ENCODE results near the gene ALDH1A1.
"Not testable (repeated sequence)": the region's sequence is repeated elsewhere in the genome, so short reads cannot be mapped to it uniquely, and the experiment has no call there.

The ALDH1A1 gene

GRCh38 chr9:72882117-72882775, 70.6 kb downstream of the ALDH1A1 start:
- Histone ChIP-seq H3K4me3 (ENCODE audit: low read length) (no peak overlapping the region), H3K36me3 (ENCODE audit: insufficient read depth, low read depth, low read length) (no peaks in the 10 kb centered on the region), H3K4me1 (ENCODE audit: insufficient read depth, low read length) (no peaks in the 10 kb centered on the region), H3K27ac (ENCODE audit: low read length) (no peak overlapping the region), H3K27me3 (ENCODE audit: insufficient read depth, low read length) (no peaks in the 10 kb centered on the region), H3K9me3 (ENCODE audit: insufficient read depth, low read depth, low read length) (peaks cover 6% of the 10 kb centered on the region; the same call in 1 of the 2 replicates), H3K9ac (ENCODE audit: low read depth, low read length) (no peak overlapping the region)

- Histone ChIP-seq H3K36me3 (ENCODE audit: insufficient read depth, low read depth, low read length) (no peaks in the 10 kb centered on the region), H3K9me3 (ENCODE audit: insufficient read depth, low read depth, low read length) (no peaks in the 10 kb centered on the region), H3K4me3 (ENCODE audit: low read length) (no peak overlapping the region), H3K9ac (ENCODE audit: low read depth, low read length) (no peak overlapping the region), H3K27ac (ENCODE audit: low read length) (no peak overlapping the region), H3K27me3 (ENCODE audit: insufficient read depth, low read length) (no peaks in the 10 kb centered on the region), H3K4me1 (ENCODE audit: insufficient read depth, low read length) (no peaks in the 10 kb centered on the region)
These were observed 72.0 kb downstream of the ALDH1A1 start for GRCh38 chr9:72880821-72881220.

- H3K4me3 ChIP-seq (ENCODE audit: low read length): no peak overlapping the region
- H3K36me3 ChIP-seq (ENCODE audit: insufficient read depth, low read depth, low read length): no peaks in the 10 kb centered on the region
- H3K4me1 ChIP-seq (ENCODE audit: insufficient read depth, low read length): no peaks in the 10 kb centered on the region
- no peaks in the 10 kb centered on the region for H3K27me3 ChIP-seq (ENCODE audit: insufficient read depth, low read length)
- H3K9ac ChIP-seq (ENCODE audit: low read depth, low read length): no peak overlapping the region
- H3K27ac ChIP-seq (ENCODE audit: low read length): no peak overlapping the region
- no peaks in the 10 kb centered on the region for H3K9me3 ChIP-seq (ENCODE audit: insufficient read depth, low read depth, low read length)
These were observed 77.6 kb downstream of the ALDH1A1 start for GRCh38 chr9:72875221-72875620.

DNA sequence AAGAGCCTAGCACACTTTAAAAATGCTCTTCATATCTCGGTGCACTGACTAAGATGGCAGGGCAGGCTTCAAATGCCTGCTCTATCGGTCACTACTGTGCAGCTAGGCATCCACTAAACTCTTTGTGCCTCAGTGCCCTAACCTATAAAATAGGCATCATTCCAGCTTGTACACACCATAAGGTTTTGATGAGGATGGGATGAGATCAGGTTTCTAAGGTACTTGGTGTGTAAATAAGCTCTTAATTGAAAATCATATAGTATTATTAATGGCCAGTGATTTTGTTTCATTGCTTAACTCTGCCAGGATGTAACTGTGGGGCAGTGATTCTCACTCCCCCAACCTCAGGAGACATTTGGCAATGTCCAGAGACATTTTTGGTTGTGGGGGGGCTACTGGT, 78.5 kb downstream of the ALDH1A1 start:
- Histone ChIP-seq H3K9ac (ENCODE audit: low read depth, low read length) (no peak overlapping the region), H3K27ac (ENCODE audit: low read length) (no peak overlapping the region), H3K9me3 (ENCODE audit: insufficient read depth, low read depth, low read length) (no peaks in the 10 kb centered on the region), H3K4me1 (ENCODE audit: insufficient read depth, low read length) (no peaks in the 10 kb centered on the region), H3K4me3 (ENCODE audit: low read length) (no peak overlapping the region), H3K27me3 (ENCODE audit: insufficient read depth, low read length) (no peaks in the 10 kb centered on the region), H3K36me3 (ENCODE audit: insufficient read depth, low read depth, low read length) (no peaks in the 10 kb centered on the region)

DNA sequence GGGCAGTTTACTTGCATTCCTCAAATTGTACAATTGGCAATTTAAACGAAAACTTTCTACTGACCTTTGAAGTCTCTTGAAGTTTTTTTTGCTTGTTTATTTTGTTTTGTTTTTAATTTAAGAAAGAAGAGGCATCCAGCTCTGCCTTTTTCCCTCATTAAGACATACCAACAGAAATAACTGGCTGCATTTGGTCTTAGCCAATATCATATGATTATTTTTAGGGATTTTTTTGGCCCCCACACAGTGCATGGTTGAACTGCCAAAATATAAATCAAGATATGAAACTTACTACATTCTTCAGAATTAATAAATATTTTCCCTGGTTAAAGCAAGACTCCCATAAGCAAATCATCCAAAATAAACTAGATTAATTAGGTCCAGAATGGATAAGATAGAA, 79.4 kb downstream of the ALDH1A1 start:
- no peaks in the 10 kb centered on the region for H3K27me3 ChIP-seq (ENCODE audit: insufficient read depth, low read length)
- no peak overlapping the region for H3K4me3 ChIP-seq (ENCODE audit: low read length)
- H3K9me3 ChIP-seq (ENCODE audit: insufficient read depth, low read depth, low read length): no peaks in the 10 kb centered on the region
- no peak overlapping the region for H3K9ac ChIP-seq (ENCODE audit: low read depth, low read length)
- H3K27ac ChIP-seq (ENCODE audit: low read length): no peak overlapping the region
- no peaks in the 10 kb centered on the region for H3K36me3 ChIP-seq (ENCODE audit: insufficient read depth, low read depth, low read length)
- no peaks in the 10 kb centered on the region for H3K4me1 ChIP-seq (ENCODE audit: insufficient read depth, low read length)

- no peak overlapping the region for H3K27ac ChIP-seq (ENCODE audit: low read length)
- no peak overlapping the region for H3K9ac ChIP-seq (ENCODE audit: low read depth, low read length)
These were observed 80.1 kb downstream of the ALDH1A1 start for GRCh38 chr9:72872718-72873117.

DNA sequence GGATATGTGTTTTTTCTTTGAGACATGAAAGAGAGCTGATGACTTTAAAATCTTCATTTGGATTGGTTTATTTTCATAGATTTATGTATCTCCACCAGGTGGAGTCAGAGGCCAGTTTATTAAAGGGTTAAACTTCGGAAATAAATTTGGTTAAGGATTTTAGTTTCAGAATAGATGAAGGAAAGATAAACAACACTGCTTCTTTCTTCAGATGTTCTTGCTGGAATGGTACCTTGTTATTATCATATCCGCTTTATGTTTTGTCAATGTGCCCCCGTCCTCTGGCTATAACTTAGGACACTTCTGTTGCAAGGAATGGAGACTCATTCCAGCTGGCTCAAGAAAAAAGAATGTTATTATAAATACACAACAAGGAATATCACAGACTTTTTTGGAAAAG, 81.2 kb downstream of the ALDH1A1 start:
- Histone ChIP-seq H3K27ac (ENCODE audit: low read length) (no peak overlapping the region), H3K4me1 (ENCODE audit: insufficient read depth, low read length) (no peaks in the 10 kb centered on the region), H3K36me3 (ENCODE audit: insufficient read depth, low read depth, low read length) (no peaks in the 10 kb centered on the region), H3K27me3 (ENCODE audit: insufficient read depth, low read length) (no peaks in the 10 kb centered on the region), H3K4me3 (ENCODE audit: low read length) (no peak overlapping the region), H3K9me3 (ENCODE audit: insufficient read depth, low read depth, low read length) (no peaks in the 10 kb centered on the region), H3K9ac (ENCODE audit: low read depth, low read length) (no peak overlapping the region)

More at GRCh38 chr9:72872718-72873117, 80.1 kb downstream of the ALDH1A1 start:
- Histone ChIP-seq H3K9me3 (ENCODE audit: insufficient read depth, low read depth, low read length) (no peaks in the 10 kb centered on the region), H3K27me3 (ENCODE audit: insufficient read depth, low read length) (no peaks in the 10 kb centered on the region), H3K36me3 (ENCODE audit: insufficient read depth, low read depth, low read length) (no peaks in the 10 kb centered on the region), H3K4me1 (ENCODE audit: insufficient read depth, low read length) (no peaks in the 10 kb centered on the region), H3K4me3 (ENCODE audit: low read length) (no peak overlapping the region)

- Histone ChIP-seq H3K4me1 (ENCODE audit: insufficient read depth, low read length) (no peaks in the 10 kb centered on the region), H3K4me3 (ENCODE audit: low read length) (no peak overlapping the region), H3K9ac (ENCODE audit: low read depth, low read length) (no peak overlapping the region), H3K36me3 (ENCODE audit: insufficient read depth, low read depth, low read length) (no peaks in the 10 kb centered on the region), H3K27me3 (ENCODE audit: insufficient read depth, low read length) (no peaks in the 10 kb centered on the region), H3K27ac (ENCODE audit: low read length) (no peak overlapping the region), H3K9me3 (ENCODE audit: insufficient read depth, low read depth, low read length) (no peaks in the 10 kb centered on the region)
These were observed 88.5 kb downstream of the ALDH1A1 start for GRCh38 chr9:72864327-72864726.

DNA sequence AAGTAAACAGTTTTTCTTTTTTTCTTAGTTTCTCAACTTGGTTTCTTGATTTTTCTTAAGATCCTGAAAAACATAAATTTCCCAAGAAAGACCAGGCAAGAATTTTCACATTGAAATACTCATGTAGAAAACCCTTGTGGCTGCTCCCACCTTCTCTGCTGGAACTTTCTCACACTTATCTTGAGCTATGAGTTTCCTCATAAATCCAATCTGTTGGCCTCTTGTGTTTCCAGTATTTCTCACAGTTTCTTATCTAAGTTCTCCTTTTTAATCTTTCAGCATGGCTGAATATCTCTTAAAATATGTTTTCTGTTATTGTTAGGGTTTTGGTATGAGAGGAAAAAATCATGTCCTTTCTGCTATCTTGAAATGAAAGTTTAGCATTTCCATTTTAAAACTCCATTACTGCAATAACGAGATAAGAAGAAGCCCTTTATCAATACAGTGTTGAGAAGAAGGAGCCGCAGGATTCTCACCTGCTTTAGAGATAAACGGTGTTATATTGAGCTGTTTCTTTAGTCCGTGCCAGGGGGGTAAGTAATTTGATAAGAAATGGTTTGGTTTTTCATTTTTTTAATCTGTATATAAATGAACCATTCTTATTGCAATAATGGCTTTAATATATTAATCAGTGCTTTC, 89.3 kb downstream of the ALDH1A1 start:
- Histone ChIP-seq H3K4me3 (ENCODE audit: low read length) (no peak overlapping the region), H3K9ac (ENCODE audit: low read depth, low read length) (no peak overlapping the region), H3K9me3 (ENCODE audit: insufficient read depth, low read depth, low read length) (no peaks in the 10 kb centered on the region), H3K4me1 (ENCODE audit: insufficient read depth, low read length) (no peaks in the 10 kb centered on the region), H3K27me3 (ENCODE audit: insufficient read depth, low read length) (no peaks in the 10 kb centered on the region), H3K36me3 (ENCODE audit: insufficient read depth, low read depth, low read length) (no peaks in the 10 kb centered on the region), H3K27ac (ENCODE audit: low read length) (no peak overlapping the region)

DNA sequence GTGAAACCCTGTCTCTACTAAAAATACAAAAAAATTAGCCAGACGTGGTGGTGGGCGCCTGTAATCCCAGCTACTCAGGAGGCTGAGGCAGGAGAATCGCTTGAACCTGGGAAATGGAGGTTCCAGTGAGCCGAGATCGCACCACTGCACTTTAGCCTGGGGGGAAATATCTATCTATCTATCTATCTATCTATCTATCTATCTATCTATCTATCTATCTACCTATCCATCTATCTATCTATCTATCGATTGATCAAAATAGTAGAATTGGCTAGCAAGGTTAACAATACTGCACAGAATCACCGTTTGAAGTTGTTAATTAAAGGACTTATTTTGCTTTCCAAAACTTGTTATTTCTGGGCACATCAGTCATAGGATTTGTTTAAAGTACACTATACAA, 90.1 kb downstream of the ALDH1A1 start:
- H3K36me3 ChIP-seq (ENCODE audit: insufficient read depth, low read depth, low read length); H3K27me3 ChIP-seq (ENCODE audit: insufficient read depth, low read length); H3K9ac ChIP-seq (ENCODE audit: low read depth, low read length); H3K4me1 ChIP-seq (ENCODE audit: insufficient read depth, low read length); H3K9me3 ChIP-seq (ENCODE audit: insufficient read depth, low read depth, low read length); H3K4me3 ChIP-seq (ENCODE audit: low read length); H3K27ac ChIP-seq (ENCODE audit: low read length): not testable (repeated sequence)

GRCh38 chr9:72858089-72858912, 94.6 kb downstream of the ALDH1A1 start:
- H3K9me3 ChIP-seq (ENCODE audit: insufficient read depth, low read depth, low read length): no peaks in the 10 kb centered on the region
- H3K27me3 ChIP-seq (ENCODE audit: insufficient read depth, low read length): no peaks in the 10 kb centered on the region
- H3K4me3 ChIP-seq (ENCODE audit: low read length): no peak overlapping the region
- H3K9ac ChIP-seq (ENCODE audit: low read depth, low read length): no peak overlapping the region
- no peaks in the 10 kb centered on the region for H3K36me3 ChIP-seq (ENCODE audit: insufficient read depth, low read depth, low read length)
- no peak overlapping the region for H3K27ac ChIP-seq (ENCODE audit: low read length)
- H3K4me1 ChIP-seq (ENCODE audit: insufficient read depth, low read length): peaks cover 7% of the 10 kb centered on the region; the same call in 1 of the 2 replicates

DNA sequence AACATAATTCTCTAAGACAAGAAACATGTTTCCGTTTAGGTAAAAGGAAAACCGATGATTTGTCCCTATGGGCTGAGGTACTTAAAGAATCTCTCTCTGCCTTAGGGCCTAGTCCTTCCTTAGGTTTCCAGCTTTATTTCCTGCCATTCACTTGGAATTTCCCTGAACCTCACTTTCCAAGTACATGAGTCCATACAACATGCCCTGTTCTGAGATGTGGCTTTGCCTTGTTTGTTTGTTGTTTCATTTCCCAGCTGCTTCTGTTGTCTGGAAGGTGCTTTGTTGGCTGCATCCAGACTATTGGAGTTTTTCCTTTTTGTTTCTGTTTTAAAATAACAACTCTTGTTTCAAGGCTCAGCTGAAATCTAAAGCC, 95.2 kb downstream of the ALDH1A1 start:
- H3K27me3 ChIP-seq (ENCODE audit: insufficient read depth, low read length): no peaks in the 10 kb centered on the region
- no peak overlapping the region for H3K4me3 ChIP-seq (ENCODE audit: low read length)
- no peaks in the 10 kb centered on the region for H3K36me3 ChIP-seq (ENCODE audit: insufficient read depth, low read depth, low read length)
- peaks cover 7% of the 10 kb centered on the region; the same call in 1 of the 2 replicates for H3K4me1 ChIP-seq (ENCODE audit: insufficient read depth, low read length)
- H3K9ac ChIP-seq (ENCODE audit: low read depth, low read length): no peak overlapping the region
- H3K9me3 ChIP-seq (ENCODE audit: insufficient read depth, low read depth, low read length): no peaks in the 10 kb centered on the region
- H3K27ac ChIP-seq (ENCODE audit: low read length): no peak overlapping the region

Measured in iPS-20b (cell line).